Trophoblast cell (in vitro differentiated cells and primary cell): ENCODE results near the gene FIGNL1.

Experiments
- DNase-seq, 2 donors: peaks; one replicate each; pipeline ENCODE4 v3.0.0-alpha.2; 2016
- H2AFZ ChIP-seq: 2 replicates; pipeline ENCODE4 v1.6.1; 2013; ENCODE audit warnings: low read length, moderate library complexity, mild to moderate bottlenecking; ENCODE audit not compliant: insufficient read depth, poor library complexity
- H2AK5ac ChIP-seq: 2 replicates; pipeline ENCODE4 v1.6.1; 2013; ENCODE audit warnings: mild to moderate bottlenecking, low read length
- H2BK120ac ChIP-seq: 2 replicates; pipeline ENCODE4 v1.6.1; 2013; ENCODE audit warnings: low read length, mild to moderate bottlenecking, moderate library complexity; ENCODE audit not compliant: insufficient read depth, poor library complexity
- H2BK12ac ChIP-seq: 2 replicates; pipeline ENCODE4 v1.6.1; 2013; ENCODE audit warnings: mild to moderate bottlenecking, low read length, moderate library complexity
- H2BK5ac ChIP-seq: 2 replicates; pipeline ENCODE4 v1.6.1; 2013; ENCODE audit warnings: low read length, low read depth, moderate library complexity, mild to moderate bottlenecking; ENCODE audit not compliant: poor library complexity
- H3K14ac ChIP-seq: 2 replicates; pipeline ENCODE4 v1.6.1; 2013; ENCODE audit warnings: mild to moderate bottlenecking, low read length
- H3K18ac ChIP-seq: 2 replicates; pipeline ENCODE4 v1.6.1; 2013; ENCODE audit warnings: mild to moderate bottlenecking, low read length
- H3K23ac ChIP-seq: 2 replicates; pipeline ENCODE4 v1.6.1; 2013; ENCODE audit warnings: low read length
- H3K27ac ChIP-seq: 2 replicates; pipeline ENCODE4 v1.5.1; 2013; ENCODE audit warnings: low read depth, mild to moderate bottlenecking, inconsistent platforms, low read length, moderate library complexity
- H3K27me3 ChIP-seq: 2 replicates; pipeline ENCODE4 v1.6.1; 2013; ENCODE audit warnings: inconsistent platforms, mild to moderate bottlenecking, low read length, moderate library complexity; ENCODE audit not compliant: insufficient read depth
- H3K36me3 ChIP-seq, 2 experiments: 1 replicate in 1 of 2; 2 replicates in 1 of 2; pipeline ENCODE4 v1.6.1; 2013; ENCODE audit warnings: low read length in 2 of 2, mild to moderate bottlenecking in 2 of 2, moderate library complexity in 1 of 2; ENCODE audit not compliant: insufficient read depth in 2 of 2, control insufficient read depth in 1 of 2
- H3K4ac ChIP-seq: 2 replicates; pipeline ENCODE4 v1.6.1; 2013; ENCODE audit warnings: low read depth, mild to moderate bottlenecking, low read length, moderate library complexity
- H3K4me1 ChIP-seq, 2 experiments: 1 replicate in 1 of 2; 2 replicates in 1 of 2; pipeline ENCODE4 v1.6.1; 2013; ENCODE audit warnings: low read length in 2 of 2, mild to moderate bottlenecking in 2 of 2, moderate library complexity in 1 of 2; ENCODE audit not compliant: insufficient read depth in 2 of 2, control insufficient read depth in 1 of 2
- H3K4me2 ChIP-seq: 2 replicates; pipeline ENCODE4 v1.6.1; 2013; ENCODE audit warnings: inconsistent platforms, mild to moderate bottlenecking, low read length, moderate library complexity
- H3K4me3 ChIP-seq: 2 replicates; pipeline ENCODE4 v1.5.1; 2013; ENCODE audit warnings: mild to moderate bottlenecking, low read depth, low read length, inconsistent platforms
- H3K79me1 ChIP-seq: one replicate; pipeline ENCODE4 v1.6.1; 2013; ENCODE audit warnings: low read length
- H3K79me2 ChIP-seq: 2 replicates; pipeline ENCODE4 v1.6.1; 2013; ENCODE audit warnings: low read length, mild to moderate bottlenecking; ENCODE audit not compliant: control insufficient read depth, insufficient read depth, poor library complexity
- H3K9ac ChIP-seq: 2 replicates; pipeline ENCODE4 v1.6.1; 2013; ENCODE audit warnings: mild to moderate bottlenecking, low read length
- H3K9me3 ChIP-seq: 2 replicates; pipeline ENCODE4 v1.6.1; 2013; ENCODE audit warnings: low read depth, mild to moderate bottlenecking, control low read depth, inconsistent platforms, low read length; ENCODE audit not compliant: insufficient read depth
- H4K12ac ChIP-seq: 2 replicates; pipeline ENCODE4 v1.6.1; 2013; ENCODE audit warnings: low read depth, mild to moderate bottlenecking, low read length, moderate library complexity
- H4K8ac ChIP-seq: 2 replicates; pipeline ENCODE4 v1.6.1; 2013; ENCODE audit warnings: low read depth, mild to moderate bottlenecking, low read length, moderate library complexity
- H4K91ac ChIP-seq: one replicate; pipeline ENCODE4 v1.6.1; 2013; ENCODE audit warnings: low read depth, mild to moderate bottlenecking, low read length, moderate library complexity
- WGBS: extraction: QIAGEN DNeasy Blood & Tissue Kit; methylation state at CpG from one replicate; pipeline ENCODE4 v1.1.7; 2013; ENCODE audit warnings: missing lambda C conversion rate; ENCODE audit not compliant: insufficient read length, insufficient coverage; ENCODE audit errors: extremely low coverage; 5-methylcytosine and 5-hydroxymethylcytosine counted together

FIGNL1 gene

GRCh38 chr7:50496569-50496968 is 46.4 kb upstream of the FIGNL1 start:
- H3K9me3 ChIP-seq = peaks cover 2% of the 10 kb centered on the region
- no peak overlapping the region for H3K27ac ChIP-seq
- no peak overlapping the region for H4K91ac ChIP-seq
- no peak overlapping the region for H2BK5ac ChIP-seq
- no peak overlapping the region for H3K4me2 ChIP-seq
- peaks cover 3 to 8% of the 10 kb centered on the region in 2 experiments for H3K4me1 ChIP-seq
- H4K8ac ChIP-seq = no peak overlapping the region
- H3K36me3 ChIP-seq = no peaks in the 10 kb centered on the region
- no peaks in the 10 kb centered on the region for H3K79me2 ChIP-seq
- H3K4ac ChIP-seq = no peak overlapping the region
- no peak overlapping the region for H4K12ac ChIP-seq
- H2BK120ac ChIP-seq = no peak overlapping the region
- no peak overlapping the region for H2AK5ac ChIP-seq
- H3K27me3 ChIP-seq = no peaks in the 10 kb centered on the region
- no peak overlapping the region for H3K14ac ChIP-seq
- DNase-seq = no peak
- H3K23ac ChIP-seq = no peak overlapping the region
- no peak overlapping the region for H3K9ac ChIP-seq
- no CpG with 5 or more reads among the region's 6 CpGs for WGBS
- H3K79me1 ChIP-seq = no peaks in the 10 kb centered on the region
- H3K18ac ChIP-seq = no peak overlapping the region
- H2AFZ ChIP-seq = no peak overlapping the region
- H2BK12ac ChIP-seq = no peak overlapping the region
- no peak overlapping the region for H3K4me3 ChIP-seq

GRCh38 chr7:50495746-50496145 is 45.6 kb upstream of the FIGNL1 start:
- no peak overlapping the region for H3K9ac ChIP-seq
- H2BK12ac ChIP-seq = no peak overlapping the region
- no peaks in the 10 kb centered on the region for H3K27me3 ChIP-seq
- H2BK5ac ChIP-seq = no peak overlapping the region
- H3K9me3 ChIP-seq = peaks cover 2% of the 10 kb centered on the region
- H3K4me3 ChIP-seq = no peak overlapping the region
- no peaks in the 10 kb centered on the region for H3K79me2 ChIP-seq
- no peak overlapping the region for H2AFZ ChIP-seq
- H3K36me3 ChIP-seq = no peaks in the 10 kb centered on the region
- H2BK120ac ChIP-seq = no peak overlapping the region
- no peak overlapping the region for H4K12ac ChIP-seq
- no peaks in the 10 kb centered on the region for H3K79me1 ChIP-seq
- no CpG with 5 or more reads among the region's 3 CpGs for WGBS
- H3K14ac ChIP-seq = no peak overlapping the region
- no peak overlapping the region for H3K4ac ChIP-seq
- H3K27ac ChIP-seq = no peak overlapping the region
- H4K8ac ChIP-seq = no peak overlapping the region
- peaks cover 3 to 8% of the 10 kb centered on the region in 2 experiments for H3K4me1 ChIP-seq
- no peak overlapping the region for H3K4me2 ChIP-seq
- DNase-seq = no peak
- no peak overlapping the region for H3K18ac ChIP-seq
- H4K91ac ChIP-seq = no peak overlapping the region
- no peak overlapping the region for H2AK5ac ChIP-seq
- H3K23ac ChIP-seq = no peak overlapping the region

GRCh38 chr7:50492770-50493519 is 42.8 kb upstream of the FIGNL1 start:
- Histone ChIP-seq H3K18ac (no peak overlapping the region), H3K9ac (no peak overlapping the region), H3K27ac (no peak overlapping the region), H3K4me2 (no peak overlapping the region), H3K36me3 (no peaks in the 10 kb centered on the region), H3K4me1 (peaks cover 3 to 8% of the 10 kb centered on the region in 2 experiments), H4K12ac (no peak overlapping the region), H2BK5ac (no peak overlapping the region), H3K23ac (no peak overlapping the region), H2AK5ac (no peak overlapping the region), H3K4ac (no peak overlapping the region), H4K8ac (no peak overlapping the region), H3K14ac (no peak overlapping the region), H3K27me3 (no peaks in the 10 kb centered on the region), H2BK12ac (no peak overlapping the region), H4K91ac (no peak overlapping the region), H3K9me3 (no peaks in the 10 kb centered on the region), H3K79me1 (no peaks in the 10 kb centered on the region), H3K4me3 (no peak overlapping the region), H3K79me2 (no peaks in the 10 kb centered on the region), H2BK120ac (no peak overlapping the region), H2AFZ (no peak overlapping the region)
- peak; percentile 7 to 41 for DNase-seq
- WGBS = no CpG with 5 or more reads among the region's 30 CpGs

GRCh38 chr7:50491943-50492342 is 41.8 kb upstream of the FIGNL1 start:
- Histone ChIP-seq H3K27ac (no peak overlapping the region), H3K4ac (no peak overlapping the region), H3K4me2 (no peak overlapping the region), H4K91ac (no peak overlapping the region), H3K79me2 (no peaks in the 10 kb centered on the region), H3K9ac (no peak overlapping the region), H3K14ac (no peak overlapping the region), H4K8ac (no peak overlapping the region), H3K79me1 (no peaks in the 10 kb centered on the region), H2BK5ac (no peak overlapping the region), H2AK5ac (no peak overlapping the region), H3K23ac (no peak overlapping the region), H3K18ac (no peak overlapping the region), H3K27me3 (no peaks in the 10 kb centered on the region), H3K4me1 (peaks cover 3 to 4% of the 10 kb centered on the region in 2 experiments), H4K12ac (no peak overlapping the region), H3K4me3 (no peak overlapping the region), H3K9me3 (no peaks in the 10 kb centered on the region), H2BK120ac (no peak overlapping the region), H2BK12ac (no peak overlapping the region), H3K36me3 (no peaks in the 10 kb centered on the region), H2AFZ (no peak overlapping the region)
- WGBS = no CpG with 5 or more reads among the region's 1 CpG
- DNase-seq = no peak
